Measurements from ENCODE around the gene REEP3.

DNA sequence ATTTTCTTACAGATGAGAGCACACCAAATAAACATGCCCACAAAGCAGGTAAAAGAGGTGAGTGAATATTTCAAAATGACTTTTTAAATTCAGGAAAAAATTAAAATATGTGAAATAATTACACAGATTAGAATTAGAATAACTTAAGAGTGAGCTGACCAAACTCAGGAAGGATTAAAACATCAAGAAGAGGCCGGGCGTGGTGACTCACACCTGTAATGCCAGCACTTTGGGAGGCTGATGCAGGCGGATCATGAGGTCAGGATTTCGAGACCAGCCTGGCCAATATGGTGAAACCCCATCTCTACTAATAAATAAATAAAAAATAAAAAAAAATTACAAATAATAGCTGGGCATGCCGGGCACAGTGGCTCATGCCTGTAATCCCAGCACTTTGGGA, 140.1 kb downstream of the REEP3 start:
- no peak for TF ChIP-seq CTCF (conservative IDR thresholded peaks at IDR 0.05 in 1 of 2, IDR thresholded peaks at IDR 0.05 in 1 of 2; ENCODE audit: extremely low read depth in 1 of 2, insufficient read depth in 1 of 2, low read depth in 1 of 2, low read length in 2 of 2)
- no peak for TF ChIP-seq EZH2 (IDR thresholded peaks at IDR 0.05; ENCODE audit: borderline replicate concordance, low read length)
